ENCODE data around the gene TACR2.
A peak's percentile ranks its signal among the peaks of the same experiment; 100 is the strongest.
"Not testable (repeated sequence)": the region's sequence is repeated elsewhere in the genome, so short reads cannot be mapped to it uniquely, and the experiment has no call there.

TACR2 gene

DNA sequence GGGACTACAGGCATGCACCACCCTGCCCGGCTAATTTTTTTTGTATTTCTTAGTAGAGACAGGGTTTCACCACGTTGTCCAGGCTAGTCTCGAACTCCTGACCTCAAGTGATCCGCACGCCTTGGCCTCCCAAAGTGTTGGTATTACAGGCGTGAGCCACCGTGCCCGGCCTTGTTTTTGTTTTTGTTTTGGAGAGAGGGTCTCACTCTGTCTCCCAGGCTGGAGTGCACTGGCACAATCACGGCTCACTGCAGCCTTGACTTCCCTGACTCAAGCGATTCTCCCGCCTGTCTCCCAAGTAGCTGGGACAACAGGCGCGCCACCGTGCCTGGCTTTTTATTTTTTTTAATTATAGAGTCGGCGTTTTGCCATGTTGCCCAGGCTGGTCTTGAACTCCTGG lies 33.7 kb upstream of the TACR2 start:
- DNase-seq (ENCODE audit: low spot score) = not testable (repeated sequence)

DNA sequence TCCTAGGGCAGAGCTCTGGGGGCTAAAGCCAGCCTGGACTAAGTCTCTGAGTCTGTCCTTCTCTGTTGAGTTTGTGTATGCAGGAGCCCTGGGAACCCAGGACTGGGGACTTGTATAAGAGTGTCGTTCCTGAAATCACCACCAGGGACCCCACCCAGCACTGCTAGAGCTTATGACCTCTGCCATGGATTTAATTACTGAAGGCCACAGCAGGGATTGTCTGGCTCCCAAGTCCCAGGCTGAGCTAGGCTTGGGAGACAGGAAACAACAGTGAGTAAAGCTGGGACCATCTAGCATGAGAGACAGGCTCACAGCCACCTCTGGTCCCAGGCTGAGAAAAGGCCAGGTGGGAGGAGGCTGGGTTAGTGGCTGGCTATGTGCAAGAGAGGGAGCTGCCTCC lies 33.1 kb upstream of the TACR2 start:
- DNase-seq (ENCODE audit: low spot score) = no peak

DNA sequence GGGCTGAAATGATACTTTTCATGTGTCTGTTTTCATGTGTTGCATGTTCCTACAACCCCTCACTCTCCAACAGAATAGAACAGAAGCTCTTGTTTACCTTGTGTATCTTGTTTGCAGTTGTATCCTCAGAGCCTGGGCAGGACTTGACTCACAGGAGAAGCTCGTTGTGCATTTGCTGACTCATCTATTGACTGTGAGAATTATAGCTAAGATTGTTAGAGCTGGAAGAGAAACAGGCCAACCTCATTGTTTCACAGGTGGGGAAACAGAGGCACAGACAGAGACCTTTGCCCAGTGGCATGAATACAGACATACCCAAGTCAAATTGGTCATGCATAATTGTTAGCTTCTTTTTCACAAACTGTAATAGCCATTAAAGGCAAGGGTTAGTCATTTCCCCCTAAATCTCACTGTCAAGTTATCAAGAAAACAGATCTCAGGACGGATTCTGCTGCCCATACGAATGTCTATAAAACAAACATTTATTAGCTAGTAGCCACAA lies 30.0 kb upstream of the TACR2 start:
- DNase-seq (ENCODE audit: low spot score) = peak; percentile 68

DNA sequence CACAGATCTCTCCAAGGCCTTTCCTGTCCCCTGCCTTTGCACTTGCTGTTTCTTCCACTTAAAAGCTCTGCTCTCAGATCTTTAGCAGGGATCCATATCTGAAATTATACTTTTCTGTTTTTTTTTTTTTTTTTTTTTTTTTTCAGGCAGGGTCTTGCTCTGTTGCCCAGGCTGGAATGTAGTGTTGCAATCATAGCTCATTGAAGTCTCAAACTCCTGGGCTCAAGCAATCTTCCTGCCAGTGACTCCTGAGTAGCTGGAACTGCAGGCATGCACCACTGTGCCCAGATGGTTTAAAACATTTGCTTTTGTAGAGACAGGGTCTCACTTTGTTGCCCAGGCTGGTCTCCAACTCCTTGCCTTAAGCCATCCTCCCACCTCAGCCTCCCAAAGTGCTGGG lies 29.5 kb upstream of the TACR2 start:
- no peak for DNase-seq (ENCODE audit: low spot score)

DNA sequence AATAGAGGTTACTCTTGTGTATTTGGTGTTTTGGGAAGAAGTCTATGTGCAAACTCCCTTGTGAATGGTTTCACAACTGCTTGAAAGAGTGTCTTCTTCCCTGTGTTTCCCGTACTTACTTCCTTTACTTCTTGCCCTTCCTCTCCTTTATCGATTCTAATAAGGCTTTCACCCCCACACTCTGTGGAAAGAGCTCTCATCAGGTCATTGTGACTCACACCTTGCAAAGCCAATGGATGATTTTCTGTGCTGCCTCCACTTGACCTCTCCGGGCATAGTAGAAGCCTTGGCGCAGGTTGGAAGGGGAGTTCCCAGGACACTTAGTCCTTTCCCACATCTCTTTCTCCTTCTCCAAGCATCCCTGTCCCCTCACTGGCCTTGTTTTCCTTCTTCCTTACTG lies 28.3 kb upstream of the TACR2 start:
- no peak for DNase-seq (ENCODE audit: low spot score)

DNA sequence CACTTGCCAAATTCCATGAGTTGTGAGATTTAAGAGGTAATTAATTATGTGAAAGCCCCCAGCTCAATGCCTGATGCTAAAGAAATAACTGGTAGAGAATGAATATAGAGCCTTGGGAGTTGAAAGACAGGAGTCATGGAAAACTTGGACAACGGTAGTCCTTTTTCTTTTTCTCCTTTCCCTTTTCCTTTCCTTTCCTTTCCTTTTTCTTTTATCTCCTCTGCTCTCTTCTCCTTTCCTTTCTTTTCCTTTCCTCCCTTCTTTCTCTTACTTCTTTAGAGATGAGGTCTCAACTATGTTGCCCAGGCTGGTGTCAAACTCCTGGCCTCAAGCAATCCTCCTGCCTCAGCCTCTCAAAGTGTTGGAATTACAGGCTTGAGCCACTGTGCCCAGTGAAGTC lies 26.6 kb upstream of the TACR2 start:
- DNase-seq (ENCODE audit: low spot score) = no peak

DNA sequence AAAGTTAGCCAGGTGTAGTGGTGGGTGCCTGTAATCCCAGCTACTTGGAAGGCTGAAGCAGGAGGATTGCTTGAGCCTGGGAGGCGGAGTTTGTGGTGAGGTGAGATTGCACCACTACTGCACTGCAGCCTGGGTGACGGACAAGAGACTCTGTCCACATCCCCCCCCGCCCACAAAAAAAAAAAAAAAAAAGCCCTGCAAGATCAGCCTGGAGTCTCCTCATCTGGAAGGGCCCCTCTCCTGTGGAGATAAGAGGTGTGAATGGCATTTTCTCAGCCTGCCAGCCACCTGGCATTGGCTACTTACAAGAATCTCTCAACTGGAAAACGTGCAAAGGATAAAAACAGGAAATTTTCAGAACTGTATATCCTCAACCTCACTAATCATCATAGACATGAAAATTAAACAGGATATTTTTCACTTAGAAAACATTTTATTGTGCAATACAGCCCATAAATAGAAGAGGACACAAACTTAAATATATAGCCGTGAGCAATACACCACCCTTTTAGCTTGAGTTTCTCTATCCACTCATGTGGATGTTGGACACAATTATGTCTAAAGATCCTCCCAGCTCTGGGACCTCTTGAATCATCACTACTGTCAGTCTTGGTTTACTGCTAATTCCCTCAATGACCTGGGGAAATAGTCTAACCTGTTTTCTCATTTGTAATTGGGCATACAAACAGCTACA lies 23.2 kb upstream of the TACR2 start:
- no peak for DNase-seq (ENCODE audit: low spot score)

DNA sequence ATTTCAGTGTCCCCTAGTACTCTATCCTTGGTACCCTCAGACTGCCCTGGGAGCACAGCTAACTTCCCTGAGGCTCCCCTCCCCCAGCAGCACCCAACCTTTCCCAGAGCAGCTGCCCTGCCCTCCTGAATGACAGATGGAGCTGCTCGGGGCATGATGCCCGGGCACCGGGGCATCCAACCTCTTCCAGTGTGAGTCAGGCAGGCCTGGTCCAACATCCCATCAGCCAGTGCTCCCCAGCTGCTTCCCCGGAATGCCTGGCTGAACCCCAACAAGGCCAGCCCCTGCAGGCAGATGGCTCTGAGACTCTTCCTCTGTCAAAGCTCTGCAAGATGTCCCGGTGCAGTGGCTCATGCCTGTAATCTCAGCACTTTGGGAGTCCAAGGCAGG lies 22.6 kb upstream of the TACR2 start:
- no peak for DNase-seq (ENCODE audit: low spot score)

DNA sequence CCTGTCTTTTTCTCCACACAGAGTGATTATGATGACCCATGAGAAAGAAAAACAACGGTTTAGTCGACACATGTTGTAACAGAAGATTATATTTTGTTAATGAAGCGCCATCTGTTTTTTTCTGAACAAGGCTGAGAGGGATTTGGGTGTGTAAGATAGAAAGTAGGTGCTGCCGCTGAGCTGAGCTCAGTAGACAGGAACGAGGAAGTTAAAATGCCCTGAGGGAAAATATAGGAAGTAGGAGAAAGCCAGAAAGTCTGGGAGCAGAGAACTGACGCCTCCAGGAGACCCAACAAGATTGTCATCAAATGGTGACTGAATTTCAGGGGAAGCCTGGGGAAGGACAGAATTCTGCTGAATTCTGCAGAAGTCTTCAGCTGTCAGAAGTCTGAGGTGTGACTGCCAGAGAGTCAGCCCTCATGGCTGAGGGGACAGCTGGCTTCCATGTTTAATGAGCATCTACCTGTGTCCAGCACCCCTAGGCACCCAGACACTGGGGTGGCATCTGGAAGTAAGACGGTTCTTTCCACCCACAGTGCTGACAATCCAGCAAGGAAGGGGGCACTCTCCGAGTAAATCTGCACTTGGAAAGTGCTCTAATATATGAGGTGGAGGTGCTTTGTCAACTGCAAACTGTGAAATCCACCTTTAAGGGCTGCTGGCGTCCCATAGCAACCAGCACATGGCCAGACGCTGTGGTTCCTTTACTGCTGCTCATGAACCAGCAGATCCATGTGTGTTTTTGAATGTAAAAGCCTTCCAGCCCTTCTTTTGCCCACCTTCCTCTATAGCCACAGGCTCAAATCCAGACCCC lies 22.0 kb upstream of the TACR2 start:
- no peak for DNase-seq (ENCODE audit: low spot score)

DNA sequence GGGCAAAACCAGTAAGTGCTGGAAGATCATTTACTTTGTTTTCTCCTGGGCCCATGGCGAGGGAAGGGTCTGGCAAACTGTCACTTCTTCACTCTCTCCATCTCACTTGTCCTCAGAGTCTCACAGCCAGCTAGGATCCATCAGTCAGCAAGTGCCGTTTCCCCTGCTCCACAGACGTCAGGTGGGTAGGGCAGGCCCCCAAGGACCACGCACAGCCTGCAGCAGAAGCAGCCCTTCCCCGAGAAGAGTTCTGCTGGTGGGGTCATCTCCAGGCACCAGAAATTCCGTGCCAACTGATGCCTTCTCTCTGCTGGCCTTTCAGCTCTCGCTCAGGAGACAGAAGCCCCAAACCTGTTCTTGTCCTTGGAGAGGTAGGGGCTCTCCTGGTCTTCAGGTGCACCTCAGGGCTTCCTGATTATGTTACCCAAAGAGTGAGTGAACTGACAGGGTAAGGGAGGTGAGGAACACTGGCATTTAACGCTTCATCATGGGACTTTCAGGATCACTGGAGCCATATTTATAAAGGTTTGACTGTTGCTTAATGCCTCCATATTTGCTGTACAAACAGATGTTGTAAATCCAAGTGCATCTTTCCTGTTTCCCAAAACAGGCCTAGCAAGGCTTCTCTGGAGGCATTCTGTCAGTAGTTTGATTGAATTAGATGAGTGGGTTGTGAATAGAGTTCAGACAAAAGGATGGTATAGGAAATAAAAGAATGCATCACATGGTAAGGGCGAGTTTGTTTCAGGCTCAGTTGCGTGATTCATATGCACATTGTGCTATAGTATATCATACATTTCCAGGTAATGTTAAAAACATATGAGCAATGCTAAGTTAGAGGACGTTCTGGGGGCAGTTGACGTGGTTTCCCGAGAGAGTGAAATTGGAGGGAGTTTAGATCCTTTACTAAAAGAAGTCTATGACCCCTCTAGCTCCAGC lies 20.9 kb upstream of the TACR2 start:
- no peak for DNase-seq (ENCODE audit: low spot score)

DNA sequence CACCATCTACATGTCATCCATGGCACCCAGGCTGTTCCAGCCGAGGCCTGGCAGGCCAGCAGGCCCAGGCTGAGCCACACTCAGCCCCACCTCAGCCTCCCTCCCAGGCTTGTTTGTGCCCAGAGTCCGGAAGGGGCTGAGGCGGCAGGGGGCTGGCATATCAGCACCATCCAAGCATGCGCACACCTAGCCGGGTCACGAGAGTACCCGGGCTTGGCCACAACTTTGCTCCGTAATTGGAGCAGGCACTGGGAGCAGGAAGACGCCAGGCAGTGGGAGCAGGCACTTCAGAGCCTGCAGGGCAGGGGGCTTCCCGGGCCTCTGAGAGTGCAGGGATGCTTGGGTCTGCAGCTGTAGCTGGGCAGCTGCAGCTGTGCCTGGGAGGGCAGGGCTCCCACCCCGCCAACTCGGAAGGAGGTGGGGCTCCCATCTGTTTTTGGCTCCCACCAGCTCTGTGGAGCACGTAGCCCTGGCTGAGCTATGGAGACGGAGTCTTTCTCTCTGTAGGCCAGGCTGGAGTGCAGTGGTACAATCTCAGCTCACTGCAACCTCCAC lies 19.3 kb upstream of the TACR2 start:
- no peak for DNase-seq (ENCODE audit: low spot score)

DNA sequence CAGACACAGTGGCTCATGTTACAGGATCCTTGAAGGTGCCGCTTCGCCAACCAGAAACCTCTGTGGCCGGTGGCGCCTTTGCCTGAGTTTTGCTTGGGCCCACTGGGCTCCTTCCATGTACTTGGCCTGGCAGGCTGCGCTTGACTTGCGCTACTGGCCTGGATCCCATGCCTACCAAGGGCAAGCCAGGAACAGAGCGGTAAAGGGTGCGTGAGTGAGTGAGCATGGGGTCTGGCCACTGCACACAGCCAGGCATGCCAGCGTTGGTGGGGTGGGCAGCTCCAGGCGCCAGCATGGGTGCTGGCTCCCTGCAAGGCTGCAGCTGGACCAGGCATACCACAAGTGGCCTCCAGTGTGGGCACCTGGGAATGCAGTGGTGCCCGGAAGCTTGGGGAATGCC lies 18.2 kb upstream of the TACR2 start:
- DNase-seq (ENCODE audit: low spot score) = no peak

DNA sequence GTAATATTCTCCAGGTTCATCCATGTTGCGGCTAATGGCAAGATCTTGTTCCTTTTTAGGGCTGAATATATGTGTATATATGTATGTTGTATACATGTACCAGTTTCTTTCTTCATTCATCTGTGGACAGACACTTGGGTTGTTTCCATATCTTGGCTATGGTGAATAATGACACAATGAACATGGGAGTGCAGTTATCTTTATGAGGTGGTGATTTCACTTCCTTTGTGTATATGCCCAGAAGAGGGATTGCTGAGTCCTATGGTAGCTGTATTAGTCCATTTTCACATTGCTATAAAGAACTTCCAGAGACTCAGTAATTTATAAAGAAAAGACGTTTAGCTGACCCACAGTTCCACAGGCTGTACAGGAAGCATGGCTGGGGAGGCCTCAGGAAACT lies 17.5 kb upstream of the TACR2 start:
- no peak for DNase-seq (ENCODE audit: low spot score)

DNA sequence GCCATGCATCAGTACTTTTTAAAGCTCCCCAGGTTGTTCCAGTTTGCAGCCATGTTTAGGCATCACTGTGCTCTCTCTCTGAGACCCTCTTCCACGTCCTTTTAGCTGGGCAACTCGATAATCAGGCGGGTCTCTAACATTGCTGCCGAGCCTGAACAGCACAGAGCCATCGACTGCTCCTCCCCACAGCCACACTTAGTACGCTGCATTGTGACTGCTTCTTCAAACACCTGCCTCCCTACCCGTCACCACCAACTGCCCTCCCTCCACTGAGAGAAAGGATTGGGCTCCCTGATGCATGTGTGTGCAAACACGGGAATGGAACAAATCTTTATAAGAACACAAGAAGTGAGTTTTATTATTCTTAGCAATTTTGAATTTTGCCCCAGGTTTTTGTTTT lies 11.4 kb upstream of the TACR2 start:
- no peak for DNase-seq (ENCODE audit: low spot score)

DNA sequence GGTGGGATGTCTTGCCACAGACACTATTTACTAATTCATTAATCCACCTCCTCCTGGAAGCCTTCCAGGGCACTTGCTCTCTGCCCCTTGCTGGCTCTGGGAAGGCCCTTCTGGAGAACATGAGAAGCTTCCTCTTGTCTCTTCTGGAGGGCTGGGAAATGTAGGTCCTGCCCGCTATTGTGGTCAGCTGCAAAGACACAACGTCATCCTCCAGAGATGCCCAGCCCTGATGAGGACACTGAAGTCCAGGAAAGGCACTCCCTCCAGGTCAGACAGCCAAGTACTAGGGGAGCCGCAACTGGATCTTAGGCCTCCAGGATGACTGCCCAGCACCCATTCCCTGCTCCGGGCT lies 9.6 kb upstream of the TACR2 start:
- DNase-seq (ENCODE audit: low spot score) = no peak

DNA sequence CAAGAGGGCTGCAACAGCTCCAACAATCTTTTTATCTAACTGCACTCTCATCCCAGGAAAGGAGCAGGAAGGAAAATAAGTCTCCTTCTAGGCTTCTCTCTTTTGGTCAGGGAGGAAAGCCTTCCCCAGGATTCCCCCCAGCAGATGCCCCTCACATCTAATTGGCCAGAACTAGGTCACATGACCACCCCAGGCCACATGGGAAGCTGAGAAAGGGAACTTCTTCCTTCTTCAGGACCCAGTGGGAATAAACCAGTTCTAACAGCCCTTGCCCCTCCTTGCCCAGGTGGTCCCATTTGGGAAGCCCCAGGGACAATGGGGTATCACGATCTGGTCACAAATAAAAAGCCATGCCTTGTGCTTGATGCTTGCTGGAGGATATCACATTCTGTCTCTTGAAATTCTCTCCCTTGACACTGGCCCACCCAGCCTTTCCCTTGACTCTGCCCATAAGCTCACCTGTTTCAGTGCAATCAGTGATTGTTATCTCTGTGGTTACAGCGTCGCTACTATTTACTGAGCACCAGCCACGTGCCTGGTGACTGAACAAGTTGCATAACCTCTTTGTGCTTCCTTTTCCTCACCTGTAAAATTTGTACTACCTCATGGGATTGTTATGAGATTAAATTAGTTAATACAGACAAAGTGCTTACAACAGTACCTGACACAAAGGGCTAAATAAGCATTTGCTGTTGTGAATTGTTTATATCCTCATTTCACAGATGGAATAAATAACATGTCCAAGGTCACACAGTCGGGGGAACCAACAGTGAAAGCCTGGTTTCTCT lies 9.0 kb upstream of the TACR2 start:
- no peak for DNase-seq (ENCODE audit: low spot score)

DNA sequence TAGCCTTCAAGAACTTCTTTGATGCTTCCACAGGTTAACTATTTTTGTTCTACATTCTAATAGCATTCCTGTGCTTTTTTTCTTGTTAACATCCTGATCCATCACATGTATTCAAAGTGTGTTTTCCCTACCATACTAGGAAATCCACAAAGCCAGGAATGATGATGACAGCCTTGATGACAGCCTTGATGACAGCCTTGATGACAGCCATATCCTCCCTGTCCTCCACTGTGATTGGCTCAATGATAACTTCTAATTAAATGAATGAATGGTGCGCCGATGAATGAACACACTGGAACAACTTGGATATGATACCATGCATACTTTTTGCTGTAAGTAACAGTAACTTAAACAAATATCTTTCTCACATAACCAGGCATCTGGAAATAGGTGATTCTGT lies 8.3 kb upstream of the TACR2 start:
- no peak for DNase-seq (ENCODE audit: low spot score)

DNA sequence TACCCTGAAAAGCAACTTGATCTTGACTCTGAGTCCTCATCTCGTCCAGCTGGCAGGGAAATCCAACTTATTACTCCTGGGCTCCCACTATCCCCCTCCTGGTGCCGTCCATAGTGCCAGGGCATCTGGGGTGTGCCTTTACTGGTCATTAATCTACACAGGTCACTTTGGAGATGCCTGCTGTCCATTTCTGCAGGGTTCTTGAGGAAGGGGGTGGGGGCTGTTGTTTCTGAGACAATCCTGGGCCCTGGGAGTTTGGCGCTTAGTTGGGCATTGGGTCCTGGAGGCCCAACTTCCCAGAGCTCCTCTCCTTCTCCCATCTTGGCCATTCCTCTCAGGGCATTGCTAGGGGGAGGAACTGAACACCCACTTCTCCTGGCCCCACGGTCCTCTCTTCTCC lies 6.0 kb upstream of the TACR2 start:
- DNase-seq (ENCODE audit: low spot score) = no peak

DNA sequence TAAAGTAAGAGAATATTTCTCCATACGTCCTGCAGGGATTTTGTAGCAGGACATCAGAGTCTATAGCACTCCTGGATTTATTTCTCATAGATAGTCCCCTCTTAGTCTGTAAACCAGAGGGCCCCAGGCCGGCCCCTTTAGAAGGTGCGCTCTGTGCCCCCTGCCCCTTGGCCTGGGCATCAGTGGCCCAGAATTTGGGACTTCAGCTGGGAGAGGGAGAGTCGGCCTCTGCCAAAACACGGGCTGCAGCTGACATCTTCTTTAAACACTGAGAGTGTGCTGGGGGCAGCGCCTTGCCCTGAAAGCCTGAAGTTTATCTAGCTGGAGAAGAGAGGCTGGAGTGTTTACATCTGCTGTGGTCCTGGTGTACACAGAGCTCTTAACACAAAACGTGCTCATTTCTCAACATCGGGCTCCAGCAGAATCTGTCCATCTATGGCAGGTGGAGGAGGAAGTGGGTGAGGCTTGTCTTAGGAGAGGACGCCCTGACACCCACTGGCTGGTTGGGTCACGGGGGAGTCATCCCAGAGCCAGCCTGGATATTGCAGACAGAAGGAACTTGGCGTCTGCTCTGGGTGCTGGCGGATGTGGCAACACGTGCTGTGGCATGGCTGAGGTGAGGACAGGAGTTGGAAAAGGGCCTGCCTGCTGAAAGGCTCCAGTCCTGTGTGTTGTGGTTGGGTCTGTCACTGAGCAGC lies 5.0 kb upstream of the TACR2 start:
- DNase-seq (ENCODE audit: low spot score) = no peak

DNA sequence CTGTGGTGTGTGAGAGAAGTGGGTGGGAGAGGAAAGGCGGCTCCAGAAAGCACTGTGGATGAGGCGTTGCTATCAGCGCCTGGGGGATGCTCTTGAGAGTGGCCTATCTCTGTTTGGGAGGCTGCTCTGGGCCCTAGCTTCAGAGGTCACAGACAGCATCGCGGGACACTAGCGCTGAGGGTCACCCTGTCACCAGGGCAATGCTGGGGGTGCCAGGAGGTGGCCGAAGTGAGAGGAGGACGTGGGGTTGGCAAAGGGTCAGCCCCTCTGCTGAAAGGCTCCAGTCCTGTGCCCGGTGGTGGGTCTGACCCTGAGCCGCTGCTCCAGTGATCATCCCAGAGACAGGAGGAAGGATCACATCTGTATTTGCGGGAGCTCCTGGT lies 3.0 kb upstream of the TACR2 start:
- no peak for DNase-seq (ENCODE audit: low spot score)
